Measurements from ENCODE around the gene DCAF7.

The DCAF7 gene

GRCh38 chr17:63524051-63524450 is 26.2 kb upstream of the DCAF7 start:
- DNase-seq (ENCODE audit: low read depth, low spot score), result no peak

GRCh38 chr17:63525190-63525946 is 24.9 kb upstream of the DCAF7 start:
- no peak for DNase-seq (ENCODE audit: low read depth, low spot score)

GRCh38 chr17:63526861-63527260 is 23.4 kb upstream of the DCAF7 start:
- no peak for DNase-seq (ENCODE audit: low read depth, low spot score)

GRCh38 chr17:63528183-63528582 is 22.1 kb upstream of the DCAF7 start:
- no peak for DNase-seq (ENCODE audit: low read depth, low spot score)

- DNase-seq (ENCODE audit: low read depth, low spot score), result no peak
These were observed 20.3 kb upstream of the DCAF7 start for GRCh38 chr17:63529711-63530556.

GRCh38 chr17:63530557-63531021 is 19.7 kb upstream of the DCAF7 start:
- DNase-seq (ENCODE audit: low read depth, low spot score), result no peak

GRCh38 chr17:63531022-63531965 is 19.0 kb upstream of the DCAF7 start:
- DNase-seq (ENCODE audit: low read depth, low spot score), result no peak

GRCh38 chr17:63533433-63534077 is 16.7 kb upstream of the DCAF7 start:
- no peak for DNase-seq (ENCODE audit: low read depth, low spot score)

GRCh38 chr17:63534078-63534570 is 16.2 kb upstream of the DCAF7 start:
- no peak for DNase-seq (ENCODE audit: low read depth, low spot score)

- DNase-seq (ENCODE audit: low read depth, low spot score), result no peak
These were observed 15.3 kb upstream of the DCAF7 start for GRCh38 chr17:63534816-63535455.

GRCh38 chr17:63535640-63536039 is 14.6 kb upstream of the DCAF7 start:
- DNase-seq (ENCODE audit: low read depth, low spot score), result no peak

- no peak for DNase-seq (ENCODE audit: low read depth, low spot score)
These were observed 13.3 kb upstream of the DCAF7 start for GRCh38 chr17:63537001-63537400.

GRCh38 chr17:63537991-63538692 is 12.1 kb upstream of the DCAF7 start:
- no peak for DNase-seq (ENCODE audit: low read depth, low spot score)

- no peak for DNase-seq (ENCODE audit: low read depth, low spot score)
These were observed 11.3 kb upstream of the DCAF7 start for GRCh38 chr17:63538693-63539595.

GRCh38 chr17:63540590-63540989 is 9.7 kb upstream of the DCAF7 start:
- no peak for DNase-seq (ENCODE audit: low read depth, low spot score)

GRCh38 chr17:63542218-63542545 is 8.1 kb upstream of the DCAF7 start:
- no peak for DNase-seq (ENCODE audit: low read depth, low spot score)

GRCh38 chr17:63542942-63543821 is 7.1 kb upstream of the DCAF7 start:
- no peak for DNase-seq (ENCODE audit: low read depth, low spot score)

GRCh38 chr17:63543822-63544420 is 6.4 kb upstream of the DCAF7 start:
- no peak for DNase-seq (ENCODE audit: low read depth, low spot score)

All from activated naive CD8-positive, alpha-beta T cell treated with anti-CD3 and anti-CD28 coated beads, Interleukin-2, amount 50 U/mL, for 16 hours (primary cell).